GM12874 (cell line): ENCODE results near the gene PRKAR1B.

Experiments used
- TF ChIP-seq, protein P1 (sequence below): IDR thresholded peaks from 2 replicates; pipeline ENCODE4 v1.5.1; 2011; ENCODE audit warnings: low read depth, mild to moderate bottlenecking, control low read depth, low read length, moderate library complexity; ENCODE audit not compliant: insufficient read depth

PRKAR1B gene

DNA sequence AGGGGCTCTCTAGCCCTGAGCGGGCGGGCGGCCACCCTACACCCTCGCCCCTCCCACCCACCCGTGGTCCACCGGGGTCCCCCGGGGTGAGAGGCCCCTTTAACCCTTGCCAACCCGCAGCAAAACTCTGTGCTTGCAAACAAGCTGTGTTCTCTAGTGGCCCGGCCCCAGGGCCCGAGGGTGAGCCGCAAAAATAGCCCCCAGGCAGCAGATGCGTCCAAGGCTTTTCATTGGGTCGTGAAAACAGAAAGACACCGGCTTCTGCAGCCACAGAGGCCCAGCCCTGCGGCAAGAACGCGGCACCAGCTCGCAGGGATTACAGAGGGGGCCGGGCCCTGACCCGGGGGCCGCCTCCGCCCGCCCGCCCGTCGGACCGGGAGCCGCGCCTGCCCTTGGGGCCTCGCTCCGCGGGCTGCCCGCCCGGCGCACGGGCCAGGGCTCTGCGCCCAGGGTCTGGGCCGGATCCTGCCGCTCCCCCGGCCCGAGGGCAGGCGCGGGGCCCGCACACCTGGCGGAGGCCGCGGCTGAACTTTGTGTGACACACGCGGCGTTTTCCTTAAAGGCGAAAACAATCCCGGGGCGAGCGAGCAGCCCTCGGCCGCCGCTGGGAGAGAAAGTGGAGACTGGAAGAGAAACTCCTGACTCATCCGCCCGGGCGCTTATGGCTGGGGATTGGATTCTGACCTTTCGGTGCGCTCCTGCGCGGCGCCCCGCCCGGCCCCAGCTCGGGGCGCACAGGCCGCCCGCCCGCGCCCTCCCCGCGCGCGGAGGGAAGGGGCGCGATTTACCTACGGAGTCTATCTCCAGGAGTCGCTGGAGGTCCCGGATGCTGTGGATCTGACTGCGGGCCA lies 210.2 kb downstream of the PRKAR1B start:
- TF ChIP-seq, protein P1, sequence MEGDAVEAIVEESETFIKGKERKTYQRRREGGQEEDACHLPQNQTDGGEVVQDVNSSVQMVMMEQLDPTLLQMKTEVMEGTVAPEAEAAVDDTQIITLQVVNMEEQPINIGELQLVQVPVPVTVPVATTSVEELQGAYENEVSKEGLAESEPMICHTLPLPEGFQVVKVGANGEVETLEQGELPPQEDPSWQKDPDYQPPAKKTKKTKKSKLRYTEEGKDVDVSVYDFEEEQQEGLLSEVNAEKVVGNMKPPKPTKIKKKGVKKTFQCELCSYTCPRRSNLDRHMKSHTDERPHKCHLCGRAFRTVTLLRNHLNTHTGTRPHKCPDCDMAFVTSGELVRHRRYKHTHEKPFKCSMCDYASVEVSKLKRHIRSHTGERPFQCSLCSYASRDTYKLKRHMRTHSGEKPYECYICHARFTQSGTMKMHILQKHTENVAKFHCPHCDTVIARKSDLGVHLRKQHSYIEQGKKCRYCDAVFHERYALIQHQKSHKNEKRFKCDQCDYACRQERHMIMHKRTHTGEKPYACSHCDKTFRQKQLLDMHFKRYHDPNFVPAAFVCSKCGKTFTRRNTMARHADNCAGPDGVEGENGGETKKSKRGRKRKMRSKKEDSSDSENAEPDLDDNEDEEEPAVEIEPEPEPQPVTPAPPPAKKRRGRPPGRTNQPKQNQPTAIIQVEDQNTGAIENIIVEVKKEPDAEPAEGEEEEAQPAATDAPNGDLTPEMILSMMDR, result no peak

DNA sequence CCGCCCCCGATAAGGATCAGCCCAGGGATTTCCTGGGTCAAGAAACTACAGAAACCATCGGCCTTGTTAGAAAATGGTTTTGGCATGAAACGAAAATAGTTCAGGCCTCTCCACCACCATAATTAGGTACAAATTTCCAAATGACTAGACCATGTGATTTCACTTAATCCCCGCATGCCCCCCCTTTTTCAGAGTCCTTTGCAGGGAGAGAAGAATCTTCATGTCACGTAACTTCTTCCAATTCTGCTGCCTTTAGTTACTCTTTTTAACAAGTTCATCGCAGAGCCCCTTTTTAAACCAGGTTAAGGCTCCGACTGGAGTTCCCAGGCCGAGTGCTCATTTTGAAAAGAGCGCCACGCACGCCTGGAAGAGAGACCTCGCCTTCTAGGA lies 210.9 kb downstream of the PRKAR1B start:
- TF ChIP-seq, protein P1, result no peak

DNA sequence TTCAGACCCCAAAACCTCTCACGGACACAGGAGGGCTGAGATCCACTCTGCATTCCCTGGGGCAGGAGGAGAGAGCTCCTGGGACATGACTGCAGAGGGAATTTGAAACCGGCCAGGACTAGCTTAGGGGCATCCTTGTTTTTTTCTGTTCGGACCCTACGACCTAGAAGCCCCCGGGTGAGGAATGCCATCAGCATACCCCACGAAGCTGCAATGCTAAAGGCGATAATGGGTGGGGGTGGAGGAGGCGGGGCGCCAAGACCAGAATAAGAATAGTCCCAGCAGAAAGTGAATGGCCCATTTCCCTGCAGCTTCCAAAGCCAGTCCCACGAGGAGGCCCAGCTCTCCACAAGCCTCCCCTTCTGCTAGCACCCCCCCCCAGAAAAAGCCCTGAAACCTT lies 211.5 kb downstream of the PRKAR1B start:
- TF ChIP-seq, protein P1, result no peak

DNA sequence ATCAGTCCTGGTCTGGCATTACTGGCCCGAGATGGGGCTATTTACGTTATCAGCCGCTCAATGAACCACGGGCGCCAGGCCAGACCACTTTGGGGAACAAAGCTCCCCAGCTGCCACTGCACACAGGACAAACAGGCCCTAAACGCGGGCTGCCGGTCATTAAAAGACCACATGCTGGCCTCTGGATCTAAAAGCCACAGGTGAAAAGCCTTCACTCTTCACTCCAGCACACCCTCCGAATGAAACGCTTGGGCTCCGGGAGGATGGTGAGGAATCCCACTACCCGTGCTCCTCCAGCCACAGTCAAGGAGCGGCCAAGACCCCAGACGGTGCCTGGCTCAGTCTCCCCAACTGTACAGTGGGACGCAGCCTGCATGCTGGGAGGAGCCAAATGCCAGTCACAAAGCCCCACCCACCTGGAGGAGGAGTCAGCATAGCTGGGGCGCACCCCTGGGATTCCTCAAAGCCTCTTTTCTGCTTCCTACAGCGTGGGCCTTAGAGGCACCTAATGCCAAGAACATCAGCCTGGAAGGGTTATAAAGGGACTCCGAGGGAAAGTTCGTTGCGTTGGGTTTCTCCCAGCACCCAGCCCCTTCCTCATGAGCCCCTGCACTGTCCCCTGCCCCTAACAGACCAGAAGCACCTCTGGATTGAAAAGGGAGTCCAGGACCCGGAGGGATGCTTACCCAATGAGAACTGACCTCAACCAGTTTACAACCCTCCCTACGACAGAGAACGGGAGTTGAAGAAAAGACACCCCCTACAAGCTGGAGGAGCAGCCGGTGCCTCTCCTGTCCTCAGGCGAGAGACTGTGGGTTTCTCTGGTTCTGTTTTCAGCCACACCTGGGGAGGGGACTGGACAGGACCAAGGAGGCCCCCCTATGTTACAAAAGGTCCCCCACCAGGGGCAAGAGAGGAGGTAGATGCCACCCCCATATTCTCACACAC lies 212.2 kb downstream of the PRKAR1B start:
- TF ChIP-seq, protein P1, result no peak

DNA sequence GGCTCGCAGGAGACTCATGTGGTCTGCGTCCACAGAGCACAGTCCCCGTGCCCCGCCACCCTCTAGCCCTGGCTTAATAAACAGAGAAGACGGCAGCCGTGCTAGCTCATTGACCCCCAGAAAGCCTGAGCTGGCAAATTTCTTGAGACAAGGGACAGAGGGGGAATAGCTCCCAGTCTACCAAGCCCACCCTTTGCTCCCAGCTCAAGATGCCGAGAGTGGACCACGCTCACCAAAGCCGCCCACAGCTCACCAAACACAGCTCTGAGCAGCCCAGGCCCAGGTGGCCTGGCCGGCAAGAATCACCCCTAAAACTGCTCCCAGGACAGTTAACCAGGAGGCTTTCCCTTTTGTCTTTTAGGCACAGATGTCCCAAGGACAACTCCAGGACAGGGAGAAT lies 212.8 kb downstream of the PRKAR1B start:
- TF ChIP-seq, protein P1, result no peak

DNA sequence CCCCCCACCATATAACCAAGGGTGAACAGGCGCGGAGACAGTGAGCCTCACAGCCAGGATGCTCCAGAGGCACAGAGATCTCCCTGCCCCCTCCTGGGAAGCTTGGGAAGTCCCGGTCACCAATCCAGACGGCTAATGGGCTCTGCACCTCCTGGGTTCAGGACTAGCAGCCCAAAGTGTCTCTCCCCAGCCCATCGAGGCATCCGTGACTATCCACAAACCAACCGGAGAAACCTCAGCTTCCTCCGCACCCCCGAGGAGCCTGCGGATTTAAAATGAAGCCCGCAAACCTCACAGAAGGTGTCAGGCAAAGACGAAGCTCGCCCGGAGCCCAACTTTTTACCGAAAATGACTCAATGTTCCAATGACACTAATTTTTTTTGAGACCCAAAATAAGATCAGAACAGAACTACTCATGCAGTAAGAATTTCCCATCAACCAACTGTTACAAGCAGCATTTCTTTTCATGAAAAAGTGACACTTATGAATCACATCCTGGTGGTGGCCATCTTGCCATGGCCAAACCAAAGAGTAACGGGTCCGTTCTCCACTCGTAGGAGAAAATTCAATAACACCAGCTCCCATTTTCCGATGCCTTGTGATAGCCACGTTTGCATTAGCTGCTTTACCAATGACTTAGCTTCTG lies 213.4 kb downstream of the PRKAR1B start:
- TF ChIP-seq, protein P1, result no peak

DNA sequence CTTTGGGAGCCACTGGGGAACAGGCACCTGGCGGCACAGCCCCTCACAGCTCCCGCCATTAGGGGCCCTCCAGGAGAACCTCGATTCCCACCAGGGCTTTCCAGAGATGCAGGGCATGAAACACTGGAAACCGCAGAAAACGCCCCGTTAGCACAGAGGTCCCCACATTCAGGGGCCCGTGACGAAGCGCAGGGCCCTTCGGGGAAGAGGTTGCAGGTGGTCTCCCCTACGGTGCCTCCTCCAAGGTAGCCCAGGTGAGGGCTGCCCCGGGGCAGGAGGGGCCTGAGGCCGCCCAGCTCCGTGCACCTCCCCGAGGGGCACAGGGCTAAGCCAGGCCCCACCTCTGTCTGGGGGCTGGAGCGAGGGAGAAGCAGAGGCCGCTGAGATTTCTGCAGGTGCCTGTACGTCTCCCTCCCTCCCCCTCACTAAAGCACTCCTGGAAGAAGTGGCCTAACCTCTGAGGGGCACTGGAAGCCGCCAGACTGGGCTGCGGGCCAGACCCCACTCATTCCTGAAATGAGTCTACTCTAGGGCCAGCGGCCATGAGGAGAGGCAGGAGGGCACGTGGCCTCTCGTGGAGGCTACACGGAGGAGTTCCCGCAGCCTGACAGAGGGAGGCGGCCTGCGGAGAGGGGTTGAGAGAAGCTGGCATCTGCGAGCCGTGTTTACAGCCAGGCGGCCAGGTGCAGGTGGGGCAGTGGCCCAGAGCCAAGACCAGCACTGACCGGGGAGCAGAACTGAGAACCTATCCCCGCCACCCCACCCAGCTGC lies 214.4 kb downstream of the PRKAR1B start:
- TF ChIP-seq, protein P1, result no peak
